ENCODE results near the gene PDE11A. TPM values are rescaled to one million over a fixed set of nuclear protein-coding genes. Genes with fewer than 3 reads are reported as not detected.

The PDE11A gene
- polyA plus RNA-seq, 2 of the 4 experiments (the other 2 are of a cell fraction) = 3.6 to 5.6 TPM

- no peak for ATAC-seq
- Histone ChIP-seq H3K9me3 (no peaks in the 10 kb centered on the region), H3K4me3 (no peak overlapping the region), H3K4me1 (no peaks in the 10 kb centered on the region; the same call in 2 of the 3 replicates), H3K27ac (no peak overlapping the region), H3K4me2 (no peak overlapping the region)
- no peak for TF ChIP-seq FOXS1 (CRISPR knock-in tag; IDR thresholded peaks at IDR 0.05)
- TF ChIP-seq HDAC2 (IDR thresholded peaks at IDR 0.05) = no peak
- TF ChIP-seq PBX3 (IDR thresholded peaks at IDR 0.05) = no peak
- TF ChIP-seq ZC3H11A (IDR thresholded peaks at IDR 0.05) = no peak
- TF ChIP-seq, protein P1, sequence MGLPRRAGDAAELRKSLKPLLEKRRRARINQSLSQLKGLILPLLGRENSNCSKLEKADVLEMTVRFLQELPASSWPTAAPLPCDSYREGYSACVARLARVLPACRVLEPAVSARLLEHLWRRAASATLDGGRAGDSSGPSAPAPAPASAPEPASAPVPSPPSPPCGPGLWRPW (IDR thresholded peaks at IDR 0.05) = no peak
- no peak for TF ChIP-seq KDM1A (IDR thresholded peaks at IDR 0.05; ENCODE audit: low read depth)
- TF ChIP-seq MAZ (IDR thresholded peaks at IDR 0.05; ENCODE audit: borderline replicate concordance, low read depth, low read length) = no peak
- TF ChIP-seq CBX8 (IDR thresholded peaks at IDR 0.05) = no peak
- TF ChIP-seq RCOR1 (IDR thresholded peaks at IDR 0.05; ENCODE audit: low read depth, low read length) = no peak
- TF ChIP-seq KDM5A (IDR thresholded peaks at IDR 0.05) = no peak
- TF ChIP-seq, protein P2, sequence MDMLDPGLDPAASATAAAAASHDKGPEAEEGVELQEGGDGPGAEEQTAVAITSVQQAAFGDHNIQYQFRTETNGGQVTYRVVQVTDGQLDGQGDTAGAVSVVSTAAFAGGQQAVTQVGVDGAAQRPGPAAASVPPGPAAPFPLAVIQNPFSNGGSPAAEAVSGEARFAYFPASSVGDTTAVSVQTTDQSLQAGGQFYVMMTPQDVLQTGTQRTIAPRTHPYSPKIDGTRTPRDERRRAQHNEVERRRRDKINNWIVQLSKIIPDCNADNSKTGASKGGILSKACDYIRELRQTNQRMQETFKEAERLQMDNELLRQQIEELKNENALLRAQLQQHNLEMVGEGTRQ (IDR thresholded peaks at IDR 0.05) = no peak
- WGBS (ENCODE audit: missing lambda C conversion rate) = 54% methylated on average over 4 of the region's 4 CpGs
- ChIA-PET POLR2A (no interaction called here), CTCF (interaction anchor here (0.6 to 5.6 kb wide), 4 partner anchors 11 to 600 kb away, joined by 3 to 46 read pairs (median 8); no protein-coding TSS in a partner anchor)
- no peak for FAIRE-seq
- no peak for DNase-seq (ENCODE audit: low read depth in 1 of 2, low spot score in 1 of 2)
Observed at GRCh38 chr2:177754492-177754873, 318.1 kb downstream of the PDE11A start.

- DNase-seq (ENCODE audit: low read depth in 1 of 2, low spot score in 1 of 2) (peak; percentile 18 to 84), ATAC-seq (peak; percentile 72 to 89), FAIRE-seq (no peak)
- H3K4me1 ChIP-seq = no peaks in the 10 kb centered on the region; the same call in 2 of the 3 replicates
- H3K4me3 ChIP-seq = no peak overlapping the region
- ChIA-PET POLR2A (no interaction called here), CTCF (interaction anchor here (0.6 to 5.6 kb wide), 4 partner anchors 12 to 599 kb away, joined by 3 to 46 read pairs (median 8); no protein-coding TSS in a partner anchor)
- TF ChIP-seq, protein P3, sequence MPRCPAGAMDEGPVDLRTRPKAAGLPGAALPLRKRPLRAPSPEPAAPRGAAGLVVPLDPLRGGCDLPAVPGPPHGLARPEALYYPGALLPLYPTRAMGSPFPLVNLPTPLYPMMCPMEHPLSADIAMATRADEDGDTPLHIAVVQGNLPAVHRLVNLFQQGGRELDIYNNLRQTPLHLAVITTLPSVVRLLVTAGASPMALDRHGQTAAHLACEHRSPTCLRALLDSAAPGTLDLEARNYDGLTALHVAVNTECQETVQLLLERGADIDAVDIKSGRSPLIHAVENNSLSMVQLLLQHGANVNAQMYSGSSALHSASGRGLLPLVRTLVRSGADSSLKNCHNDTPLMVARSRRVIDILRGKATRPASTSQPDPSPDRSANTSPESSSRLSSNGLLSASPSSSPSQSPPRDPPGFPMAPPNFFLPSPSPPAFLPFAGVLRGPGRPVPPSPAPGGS (IDR thresholded peaks at IDR 0.05) = no peak
- H3K9me3 ChIP-seq = no peaks in the 10 kb centered on the region
- no peak overlapping the region for H3K27ac ChIP-seq
- H3K4me2 ChIP-seq = no peak overlapping the region
- 57% methylated on average over 5 of the region's 5 CpGs for WGBS (ENCODE audit: missing lambda C conversion rate)
Observed at GRCh38 chr2:177753682-177754491, 318.7 kb downstream of the PDE11A start.

GRCh38 chr2:177748360-177748759, 324.2 kb downstream of the PDE11A start:
- WGBS (ENCODE audit: missing lambda C conversion rate) = 57% methylated on average over 3 of the region's 3 CpGs
- ChIA-PET CTCF (interaction anchor here (0.6 to 1.0 kb wide), 3 partner anchors 15 to 769 kb away, joined by 3 to 5 read pairs (median 3); no protein-coding TSS in a partner anchor), POLR2A (no interaction called here)
- no peaks in the 10 kb centered on the region for H3K9me3 ChIP-seq
- FAIRE-seq = no peak
- no peak for DNase-seq (ENCODE audit: low read depth in 1 of 2, low spot score in 1 of 2)
- no peak for ATAC-seq
- no peaks in the 10 kb centered on the region for H3K4me1 ChIP-seq
- no peak overlapping the region for H3K4me3 ChIP-seq
- no peak overlapping the region for H3K4me2 ChIP-seq
- no peak overlapping the region for H3K27ac ChIP-seq
- no peak for TF ChIP-seq JUN (IDR thresholded peaks at IDR 0.05)
- no peak for TF ChIP-seq HOXA7 (CRISPR knock-in tag; IDR thresholded peaks at IDR 0.05)
- no peak for TF ChIP-seq ZNF302 (CRISPR knock-in tag; IDR thresholded peaks at IDR 0.05)
- no peak for TF ChIP-seq E2F6 (IDR thresholded peaks at IDR 0.05; ENCODE audit: borderline replicate concordance, low read depth)
- no peak for TF ChIP-seq ZC3H11A (IDR thresholded peaks at IDR 0.05)
- TF ChIP-seq SREBF2 (IDR thresholded peaks at IDR 0.05) = no peak
- TF ChIP-seq MAZ (IDR thresholded peaks at IDR 0.05; ENCODE audit: borderline replicate concordance, low read depth, low read length) = no peak
- no peak for TF ChIP-seq RARB (CRISPR knock-in tag; IDR thresholded peaks at IDR 0.05)
- TF ChIP-seq REST (IDR thresholded peaks at IDR 0.05) = no peak
- TF ChIP-seq PBX3 (IDR thresholded peaks at IDR 0.05) = no peak
- TF ChIP-seq, protein P4, sequence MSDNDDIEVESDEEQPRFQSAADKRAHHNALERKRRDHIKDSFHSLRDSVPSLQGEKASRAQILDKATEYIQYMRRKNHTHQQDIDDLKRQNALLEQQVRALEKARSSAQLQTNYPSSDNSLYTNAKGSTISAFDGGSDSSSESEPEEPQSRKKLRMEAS (IDR thresholded peaks at IDR 0.05) = no peak

Measured in A549 (cell line).